Kidney tubule cell (primary cell): Measurements from ENCODE around the gene SCAMP2.
"Not testable (repeated sequence)": the region's sequence is repeated elsewhere in the genome, so short reads cannot be mapped to it uniquely, and the experiment has no call there.

ENCODE experiments used
- DNase-seq: peaks from one replicate; pipeline ENCODE4 v3.0.0-alpha.2; 2018; ENCODE audit warnings: low spot score

Gene SCAMP2, protein sequence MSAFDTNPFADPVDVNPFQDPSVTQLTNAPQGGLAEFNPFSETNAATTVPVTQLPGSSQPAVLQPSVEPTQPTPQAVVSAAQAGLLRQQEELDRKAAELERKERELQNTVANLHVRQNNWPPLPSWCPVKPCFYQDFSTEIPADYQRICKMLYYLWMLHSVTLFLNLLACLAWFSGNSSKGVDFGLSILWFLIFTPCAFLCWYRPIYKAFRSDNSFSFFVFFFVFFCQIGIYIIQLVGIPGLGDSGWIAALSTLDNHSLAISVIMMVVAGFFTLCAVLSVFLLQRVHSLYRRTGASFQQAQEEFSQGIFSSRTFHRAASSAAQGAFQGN

DNA sequence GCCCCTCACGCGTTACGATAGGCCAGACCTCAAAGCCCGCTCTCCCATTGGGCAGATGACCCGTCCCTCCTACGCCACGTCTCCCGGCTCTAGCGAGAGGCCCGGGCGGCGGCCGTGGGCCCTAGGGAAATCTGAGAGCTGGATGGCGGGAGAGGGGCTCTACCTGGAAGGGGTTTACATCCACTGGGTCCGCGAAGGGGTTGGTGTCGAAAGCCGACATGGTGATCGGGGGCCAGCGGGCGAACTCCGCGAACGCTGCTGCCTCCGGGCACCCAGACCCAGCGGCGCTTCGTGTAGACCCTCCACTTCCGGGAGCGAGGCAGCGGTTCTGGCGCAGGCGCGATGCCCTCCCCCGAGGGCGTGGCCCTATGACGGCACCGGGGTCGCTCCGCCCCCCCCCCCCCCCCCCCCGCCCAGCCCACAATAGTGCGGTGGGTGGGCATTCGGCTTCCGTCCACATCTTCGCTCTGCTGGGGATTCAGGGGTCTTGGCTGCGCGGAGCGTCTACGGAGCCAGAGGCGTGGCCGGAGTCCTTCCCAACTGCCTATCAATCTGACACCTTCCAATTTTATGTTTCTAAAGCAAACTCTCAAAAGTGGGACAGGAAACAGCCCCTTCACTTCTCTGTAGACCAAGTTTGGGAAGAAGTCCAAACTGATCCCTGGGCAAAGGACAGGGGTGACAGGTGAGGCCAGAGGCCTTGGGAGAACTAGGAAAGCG is at the start of gene SCAMP2:
TSS of gene SCAMP2 (minus strand) at position 330 of the 720 bp plus-strand sequence. CDS start at position 220, 110 bp downstream.
- peak; percentile 93 for DNase-seq

DNA sequence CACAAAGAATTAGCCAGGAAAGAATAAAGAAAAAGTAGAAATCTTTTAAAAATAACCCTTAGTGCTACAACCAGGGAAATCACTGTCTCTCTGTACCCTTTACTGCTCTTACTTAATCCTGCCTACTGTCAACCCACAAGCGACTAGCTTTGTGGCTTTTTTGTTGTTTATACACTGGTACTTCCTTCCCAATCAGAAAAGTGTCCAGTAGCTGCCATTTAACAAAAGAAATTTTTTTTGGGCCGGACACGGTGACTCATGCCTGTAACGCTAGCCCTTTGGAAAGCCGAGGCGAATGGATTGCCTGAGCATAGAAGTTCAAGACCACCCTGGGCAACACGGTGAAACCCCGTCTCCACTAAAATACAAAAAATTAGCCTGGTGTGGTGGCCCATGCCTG is 47.3 kb upstream of the SCAMP2 start:
- DNase-seq: no peak

GRCh38 chr15:74917676-74918075 is 44.5 kb upstream of the SCAMP2 start:
- peak; percentile 36 for DNase-seq

DNA sequence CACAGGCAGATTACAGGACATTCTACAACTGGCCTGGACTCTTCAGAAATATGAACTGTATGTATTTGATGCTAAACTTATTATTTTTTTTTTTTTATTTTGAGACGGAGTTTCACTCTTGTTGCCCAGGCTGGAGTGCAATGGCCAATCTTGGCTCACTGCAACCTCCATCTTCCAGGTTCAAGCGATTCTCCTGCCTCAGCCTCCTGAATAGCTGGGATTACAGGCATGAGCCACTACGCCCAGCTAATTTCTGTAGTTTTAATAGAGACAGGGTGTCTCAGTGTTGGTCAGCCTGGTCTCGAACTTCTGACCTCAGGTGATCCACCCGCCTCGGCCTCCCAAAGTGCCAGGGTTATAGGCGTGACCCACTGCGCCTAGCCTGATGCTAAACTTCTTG is 40.6 kb upstream of the SCAMP2 start:
- DNase-seq: not testable (repeated sequence)

DNA sequence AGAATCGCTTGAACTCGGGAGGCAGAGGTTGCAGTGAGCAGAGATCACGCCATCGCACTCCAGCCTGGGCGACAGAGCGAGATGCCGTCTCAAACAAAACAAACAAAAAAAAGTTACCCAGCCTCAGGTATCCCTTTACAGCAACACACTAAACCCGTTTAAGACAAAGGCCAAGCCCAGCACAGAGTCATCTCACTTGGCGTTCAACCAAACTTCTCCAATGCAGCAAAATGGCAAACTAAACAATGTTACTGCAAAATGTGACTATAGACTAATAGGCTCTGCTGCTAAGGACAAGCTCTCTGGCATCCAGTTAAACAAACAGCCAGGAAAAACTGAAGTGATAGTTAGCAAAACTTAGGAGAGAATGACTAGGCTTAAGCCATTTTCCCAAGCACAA is 39.9 kb upstream of the SCAMP2 start:
- DNase-seq: no peak

GRCh38 chr15:74908635-74909034 is 35.5 kb upstream of the SCAMP2 start:
- no peak for DNase-seq

DNA sequence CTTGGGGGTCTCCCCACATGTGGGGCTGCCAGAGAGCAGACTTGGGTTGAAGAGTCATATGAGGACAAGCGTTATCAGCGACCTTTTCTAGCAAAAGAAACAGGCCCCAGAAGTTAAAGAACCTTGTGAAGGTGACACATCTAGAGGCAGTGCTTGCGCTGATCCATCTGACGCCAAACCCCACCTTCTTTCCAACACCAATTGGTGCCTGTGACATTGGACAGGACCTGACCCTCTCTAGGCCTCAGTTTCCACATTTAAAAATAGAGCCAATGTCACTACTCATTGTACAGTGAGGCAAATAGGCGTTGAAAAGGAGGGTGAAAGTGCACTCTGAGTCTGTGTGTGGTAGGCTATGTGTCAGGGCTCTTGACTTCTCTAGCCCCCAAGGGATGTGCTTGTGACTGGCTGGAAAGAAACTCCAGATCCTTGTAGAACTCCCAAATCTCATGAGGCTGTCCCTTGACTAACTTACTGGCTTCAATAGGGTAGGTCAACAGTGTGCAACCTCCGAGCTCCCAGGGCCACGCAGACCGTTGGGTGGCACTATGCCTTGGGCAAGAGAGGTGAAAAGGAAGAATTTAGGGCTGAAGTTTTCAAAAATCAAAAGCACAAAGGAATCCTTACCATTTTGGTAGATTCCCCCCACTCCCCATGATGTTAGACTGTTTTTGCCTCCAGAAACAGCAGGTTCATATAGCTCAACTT is 34.2 kb upstream of the SCAMP2 start:
- DNase-seq: peak; percentile 20

DNA sequence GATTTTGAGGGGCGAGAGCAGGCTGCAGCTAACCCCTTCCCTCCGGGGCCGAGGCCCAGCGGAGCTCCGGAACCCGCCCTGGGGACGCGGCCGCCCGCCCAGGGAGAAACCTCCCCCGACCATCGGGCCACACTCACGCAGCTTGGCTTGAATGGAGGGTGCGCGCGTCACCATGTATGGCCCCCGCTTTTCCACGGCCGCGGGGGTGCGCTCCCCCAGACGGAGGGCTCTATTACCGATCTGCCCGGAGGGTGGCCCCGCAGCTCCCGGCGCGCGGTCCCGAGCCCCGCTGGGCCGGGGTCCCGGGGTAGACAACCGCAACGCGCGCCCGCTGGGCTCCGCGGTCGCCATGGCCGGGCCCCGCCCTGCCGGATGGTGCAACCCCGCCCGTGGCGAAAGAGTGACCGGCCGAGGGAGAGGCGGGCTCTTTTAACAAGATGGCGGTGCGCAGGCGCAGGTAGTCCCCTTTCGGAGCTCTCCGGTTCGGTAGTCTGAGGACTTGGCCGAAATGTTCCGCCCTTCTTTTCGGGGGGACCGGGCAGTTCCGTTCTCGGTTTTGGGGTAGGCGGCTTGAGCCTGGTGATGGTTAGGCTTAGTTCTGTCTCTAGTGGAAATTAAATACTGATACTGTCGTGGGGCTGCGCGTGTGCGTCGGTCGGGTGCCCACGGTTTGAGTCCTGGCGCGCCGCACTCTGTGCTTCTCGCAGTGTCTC is 33.4 kb upstream of the SCAMP2 start, which contains the start of gene FAM219B:
TSS of gene FAM219B (minus strand) at position 402 of the 713 bp plus-strand sequence. CDS start at position 351, 51 bp downstream.
- DNase-seq: peak; percentile 90

- DNase-seq: peak; percentile 37
Observed at GRCh38 chr15:74906067-74906449, 32.9 kb upstream of the SCAMP2 start.

DNA sequence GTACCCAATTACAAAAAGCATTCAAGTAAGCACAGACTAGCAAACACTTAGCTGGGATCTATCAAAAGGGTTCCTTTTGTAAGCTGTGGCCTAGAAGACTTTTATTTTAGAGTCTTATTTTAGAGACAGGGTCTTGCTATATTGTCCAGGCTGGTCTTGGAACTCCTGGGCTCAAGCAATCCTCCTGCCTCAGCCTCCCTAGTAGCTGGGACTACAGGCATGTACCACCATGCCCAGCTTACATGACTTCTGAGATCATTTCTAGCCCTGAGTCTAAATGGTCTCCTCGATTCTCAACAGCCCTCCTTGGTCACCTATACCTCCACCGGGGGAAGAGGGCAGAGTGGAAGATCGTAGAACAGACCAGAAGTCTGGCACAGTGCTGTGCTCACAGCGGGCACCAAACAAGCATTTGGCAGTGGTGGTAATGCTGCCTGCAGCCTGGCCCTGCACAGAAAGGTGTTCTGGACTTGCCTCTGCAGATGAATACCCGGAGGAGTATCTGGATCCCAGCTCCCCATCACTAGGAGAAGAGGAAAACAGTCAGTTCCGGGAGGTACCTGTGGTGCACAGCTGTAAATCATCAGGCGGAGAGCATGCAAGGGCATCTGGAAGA is 31.1 kb upstream of the SCAMP2 start:
- DNase-seq: no peak

GRCh38 chr15:74903676-74904075 is 30.5 kb upstream of the SCAMP2 start:
- no peak for DNase-seq

DNA sequence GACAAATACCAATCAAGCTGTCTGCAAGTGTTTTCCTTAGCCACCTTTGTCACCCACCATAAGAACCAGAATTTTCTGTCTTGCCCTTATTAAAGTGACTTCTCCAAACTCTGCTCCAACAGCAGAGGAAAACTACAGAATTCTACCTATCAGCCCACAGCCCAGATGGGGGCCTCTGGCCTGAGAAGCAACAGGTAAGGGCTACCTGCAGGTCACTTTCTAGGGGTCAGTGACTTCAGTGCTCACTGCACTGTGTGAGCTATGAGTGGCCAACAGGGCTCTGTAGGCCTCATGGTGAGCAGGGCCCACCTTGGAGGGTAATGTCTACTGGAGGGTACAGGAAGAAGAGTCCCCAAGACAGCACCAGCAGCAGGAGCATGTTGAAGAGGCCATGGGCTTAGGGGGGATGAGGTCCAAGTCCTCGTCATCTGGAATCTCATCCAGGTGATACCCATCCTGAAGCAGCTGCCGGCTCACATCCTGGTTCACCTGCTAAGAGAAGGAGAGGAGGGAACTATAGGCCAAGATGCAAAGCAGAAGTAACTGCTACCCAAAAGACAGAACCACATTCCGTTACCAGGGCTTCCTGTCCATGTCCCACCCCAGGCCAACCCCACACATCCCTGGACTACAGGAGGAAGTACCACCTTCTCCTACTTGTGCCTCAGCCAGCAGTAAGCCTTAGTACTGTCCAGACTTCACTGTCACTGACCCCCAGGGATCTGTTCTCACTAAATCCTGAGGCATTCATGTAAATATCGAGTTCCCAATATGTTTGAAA is 29.3 kb upstream of the SCAMP2 start:
- no peak for DNase-seq

DNA sequence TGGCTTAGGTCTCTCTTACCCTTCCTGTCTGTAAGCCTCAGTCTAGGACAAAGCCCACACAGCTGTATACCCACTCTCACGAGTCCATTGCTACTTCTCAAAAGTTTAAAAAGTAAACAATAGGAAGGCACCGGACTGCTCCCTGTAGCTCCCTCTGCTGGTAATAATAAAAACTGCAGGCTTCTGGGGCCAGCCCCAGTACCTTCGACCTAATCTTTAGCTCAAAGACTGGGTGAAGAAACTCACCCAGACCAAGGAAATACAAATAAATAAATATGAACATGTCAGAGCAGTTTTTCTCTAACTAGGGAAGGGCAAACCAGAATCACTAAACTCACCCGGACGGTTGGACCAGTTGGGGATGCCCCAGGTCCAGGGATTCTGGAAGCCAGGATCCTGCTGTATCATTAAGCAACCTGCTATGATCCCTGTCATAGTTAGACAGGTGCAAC is 28.5 kb upstream of the SCAMP2 start:
- peak; percentile 62 for DNase-seq

DNA sequence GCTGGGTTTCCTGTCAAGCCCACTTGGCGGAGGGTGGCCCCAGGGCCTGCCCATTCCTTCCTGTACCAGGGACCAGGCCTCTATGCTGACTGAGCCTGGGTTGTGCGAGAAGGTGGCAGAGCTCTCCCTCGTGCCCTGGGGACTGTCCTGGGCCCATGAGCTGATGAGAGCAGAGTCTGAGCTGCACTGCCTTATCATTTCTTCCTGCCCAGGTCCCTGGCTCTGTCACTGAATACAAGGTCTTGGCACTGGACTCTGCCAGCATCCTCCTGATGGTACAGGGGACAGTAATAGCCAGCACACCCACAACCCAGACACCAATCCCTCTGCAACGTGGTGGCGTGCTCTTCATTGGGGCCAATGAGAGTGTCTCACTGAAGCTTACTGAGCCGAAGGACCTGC is 24.1 kb upstream of the SCAMP2 start:
- DNase-seq: no peak

DNA sequence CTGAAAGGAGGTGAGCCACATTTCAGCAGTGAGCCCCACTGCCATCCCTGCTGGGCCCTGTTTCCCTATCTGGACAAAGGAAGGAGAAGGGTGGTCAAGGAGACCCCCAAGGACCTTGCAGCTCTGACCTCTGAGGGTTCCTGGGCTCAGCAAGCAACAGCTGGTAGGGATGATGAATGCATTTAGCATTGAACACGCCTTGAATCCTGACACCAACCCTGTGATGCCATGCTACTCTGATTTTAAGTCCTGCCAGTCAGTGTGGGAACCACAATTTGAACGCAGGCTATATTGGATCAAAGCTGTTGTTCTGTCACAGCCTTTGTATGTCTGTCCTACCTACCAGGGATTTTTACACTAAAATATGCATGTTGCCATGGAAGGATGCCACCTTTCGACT is 23.2 kb upstream of the SCAMP2 start:
- DNase-seq: no peak

- no peak for DNase-seq
Observed at GRCh38 chr15:74895830-74896229, 22.7 kb upstream of the SCAMP2 start.

- DNase-seq: not testable (repeated sequence)
Observed at GRCh38 chr15:74894383-74894782, 21.2 kb upstream of the SCAMP2 start.

- DNase-seq: no peak
Observed at GRCh38 chr15:74893627-74894026, 20.5 kb upstream of the SCAMP2 start.

- DNase-seq: no peak
Observed at GRCh38 chr15:74892931-74893330, 19.8 kb upstream of the SCAMP2 start.

- DNase-seq: peak; percentile 70
Observed at GRCh38 chr15:74892313-74892712, 19.1 kb upstream of the SCAMP2 start.

DNA sequence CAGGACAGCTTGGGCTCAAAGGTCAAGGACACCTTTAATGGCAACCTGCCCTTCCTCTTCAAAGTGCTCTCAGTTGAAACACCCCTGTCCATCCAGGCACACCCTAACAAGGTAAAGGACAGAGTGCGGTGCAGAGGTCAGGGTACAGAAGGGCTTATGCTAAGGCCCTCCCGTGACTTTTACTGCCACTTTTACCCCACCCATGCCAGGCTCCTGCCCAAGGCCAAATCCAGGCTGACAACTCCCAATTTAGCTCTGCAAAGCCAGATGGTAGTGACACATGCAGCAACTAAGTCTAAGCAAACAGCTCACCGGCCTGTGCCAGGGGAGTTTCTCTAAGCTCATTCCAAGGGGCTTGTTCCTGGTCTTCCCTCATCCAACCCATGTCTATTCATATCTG is 18.3 kb upstream of the SCAMP2 start:
- no peak for DNase-seq
